Adipocyte (in vitro differentiated cells): ENCODE measurements around the gene RBP5.

Experiments used
- DNase-seq: peaks from one replicate; pipeline ENCODE4 v3.0.0-alpha.2; 2015; ENCODE audit warnings: low read depth
- H3K27me3 ChIP-seq: replicated peaks from 2 replicates; pipeline ENCODE4 v1.7.0; 2013; ENCODE audit warnings: mild to moderate bottlenecking, low read length, moderate library complexity; ENCODE audit not compliant: control insufficient read depth, insufficient read depth
- H3K36me3 ChIP-seq: 2 replicates; pipeline ENCODE4 v1.7.0; 2013; ENCODE audit warnings: low read length, mild to moderate bottlenecking, moderate library complexity; ENCODE audit not compliant: control insufficient read depth, insufficient read depth, severe bottlenecking
- H3K4me1 ChIP-seq: 2 replicates; pipeline ENCODE4 v1.7.0; 2013; ENCODE audit warnings: mild to moderate bottlenecking, low read length, moderate library complexity; ENCODE audit not compliant: control insufficient read depth, insufficient read depth
- H3K4me3 ChIP-seq: 2 replicates; pipeline ENCODE4 v1.7.0; 2013; ENCODE audit warnings: mild to moderate bottlenecking, low read length, moderate library complexity
- H3K9ac ChIP-seq: 2 replicates; pipeline ENCODE4 v1.7.0; 2013; ENCODE audit warnings: mild to moderate bottlenecking, low read length, moderate library complexity
- H3K9me3 ChIP-seq: 2 replicates; pipeline ENCODE4 v1.7.0; 2013; ENCODE audit warnings: mild to moderate bottlenecking, low read length, moderate library complexity; ENCODE audit not compliant: control insufficient read depth

The RBP5 gene, protein sequence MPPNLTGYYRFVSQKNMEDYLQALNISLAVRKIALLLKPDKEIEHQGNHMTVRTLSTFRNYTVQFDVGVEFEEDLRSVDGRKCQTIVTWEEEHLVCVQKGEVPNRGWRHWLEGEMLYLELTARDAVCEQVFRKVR

DNA sequence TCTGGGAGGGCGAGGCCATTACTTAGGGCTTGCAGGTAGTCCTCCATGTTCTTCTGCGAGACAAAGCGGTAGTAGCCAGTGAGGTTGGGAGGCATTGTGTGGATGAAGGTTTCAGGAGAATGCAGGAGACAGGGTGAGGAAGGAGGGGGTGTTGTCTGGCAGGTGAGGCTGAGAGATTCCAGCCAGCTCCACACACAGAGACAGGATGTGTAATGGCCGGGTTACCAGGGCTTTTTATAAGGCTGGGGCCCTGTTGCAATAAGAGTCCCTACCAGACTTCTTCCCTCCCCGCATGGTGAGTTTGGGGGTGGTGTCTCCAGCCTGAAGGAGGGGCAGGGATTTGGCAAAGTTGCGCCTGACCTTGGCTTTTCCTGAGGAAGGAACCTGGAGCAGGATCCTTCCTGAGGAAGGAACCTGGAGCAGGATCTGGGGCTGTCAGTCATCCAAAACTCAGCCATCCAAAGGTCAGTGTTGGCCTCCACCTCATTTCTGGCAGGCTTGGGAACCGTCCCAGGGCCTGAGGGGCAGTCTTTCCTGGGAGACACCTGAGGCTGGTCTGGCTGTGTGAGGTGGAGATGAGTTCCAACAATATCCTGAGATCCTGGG is at the start of gene RBP5:
Gene RBP5 (minus strand): TSS at position 209 of the 606 bp plus-strand sequence. CDS start 114 bp downstream, at position 95.
- H3K9ac ChIP-seq, result no peak within 1 kb of the TSS
- H3K9me3 ChIP-seq, result no peaks in the 10 kb centered on the region
- H3K4me3 ChIP-seq, result peak within 1 kb of the TSS; percentile 57
- H3K36me3 ChIP-seq, result no peaks in the 10 kb centered on the region
- DNase-seq, result no peak
- H3K27me3 ChIP-seq, result peaks cover 34% of the 10 kb centered on the region
- peaks cover 7% of the 10 kb centered on the region for H3K4me1 ChIP-seq

DNA sequence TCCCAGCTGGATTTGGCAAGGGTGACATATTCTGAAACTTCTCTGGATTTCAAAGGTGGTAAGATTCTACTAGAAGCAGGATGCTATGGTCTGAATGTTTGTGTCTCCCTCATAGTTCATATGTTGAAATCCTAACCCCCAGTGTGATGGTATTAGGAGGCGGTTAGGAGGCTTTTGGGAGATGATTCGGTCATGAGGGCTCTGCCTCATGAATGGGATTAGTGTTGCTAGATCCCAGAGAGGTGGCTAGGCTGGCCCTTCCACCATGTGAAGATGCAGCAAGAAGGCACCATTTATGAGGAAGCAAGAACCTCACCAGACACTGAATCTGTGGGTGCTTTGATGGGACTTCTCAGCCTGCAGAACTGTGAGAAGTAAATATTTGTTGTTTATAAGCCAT is 49.8 kb upstream of the RBP5 start:
- no peaks in the 10 kb centered on the region for H3K27me3 ChIP-seq
- H3K9ac ChIP-seq, result no peak overlapping the region
- no peak overlapping the region for H3K4me3 ChIP-seq
- H3K9me3 ChIP-seq, result peaks cover 4% of the 10 kb centered on the region
- no peaks in the 10 kb centered on the region for H3K4me1 ChIP-seq
- no peak for DNase-seq
- H3K36me3 ChIP-seq, result no peaks in the 10 kb centered on the region

DNA sequence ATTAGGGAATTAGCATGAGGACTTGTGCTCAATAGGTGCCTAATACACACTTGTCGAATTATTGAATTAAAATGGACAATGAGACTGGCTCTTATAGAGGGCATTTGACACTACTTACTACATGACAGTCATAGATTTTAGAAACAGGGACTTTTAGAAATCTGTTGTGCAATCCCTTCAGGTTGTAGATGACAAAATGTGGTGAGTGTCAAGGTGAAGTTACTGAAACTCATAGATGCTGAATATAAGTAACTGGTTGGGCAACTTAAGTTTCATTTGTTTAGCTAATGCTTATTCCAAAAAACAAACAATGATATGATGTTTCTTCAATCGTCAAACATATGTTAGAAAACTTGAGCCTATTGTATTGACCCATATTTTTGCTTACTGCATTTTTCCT is 47.9 kb upstream of the RBP5 start:
- Histone ChIP-seq H3K27me3 (no peaks in the 10 kb centered on the region), H3K4me3 (no peak overlapping the region), H3K36me3 (no peaks in the 10 kb centered on the region), H3K9me3 (peaks cover 19% of the 10 kb centered on the region), H3K9ac (no peak overlapping the region), H3K4me1 (no peaks in the 10 kb centered on the region)
- no peak for DNase-seq

DNA sequence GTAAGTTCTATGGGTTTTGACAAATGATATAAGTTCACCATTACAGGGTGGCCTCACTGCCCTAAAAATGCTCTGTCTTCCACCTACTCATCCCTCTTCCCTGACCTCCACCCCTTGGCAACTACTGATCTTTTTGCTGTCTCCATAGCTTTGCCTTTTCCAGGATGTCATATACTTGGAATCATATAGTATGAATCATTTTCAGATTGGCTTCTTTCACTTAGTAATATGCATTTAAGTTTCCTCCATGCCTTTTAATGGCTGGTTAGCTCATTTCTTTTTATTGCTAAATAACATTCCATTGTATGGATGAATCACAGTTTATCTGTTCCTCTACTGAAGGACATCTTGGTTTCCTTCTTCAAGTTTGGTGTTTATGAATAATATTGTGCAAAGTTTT is 46.8 kb upstream of the RBP5 start:
- no peaks in the 10 kb centered on the region for H3K27me3 ChIP-seq
- H3K4me3 ChIP-seq, result no peak overlapping the region
- peaks cover 26% of the 10 kb centered on the region for H3K9me3 ChIP-seq
- no peaks in the 10 kb centered on the region for H3K4me1 ChIP-seq
- DNase-seq, result peak; percentile 34
- H3K9ac ChIP-seq, result no peak overlapping the region
- H3K36me3 ChIP-seq, result no peaks in the 10 kb centered on the region

DNA sequence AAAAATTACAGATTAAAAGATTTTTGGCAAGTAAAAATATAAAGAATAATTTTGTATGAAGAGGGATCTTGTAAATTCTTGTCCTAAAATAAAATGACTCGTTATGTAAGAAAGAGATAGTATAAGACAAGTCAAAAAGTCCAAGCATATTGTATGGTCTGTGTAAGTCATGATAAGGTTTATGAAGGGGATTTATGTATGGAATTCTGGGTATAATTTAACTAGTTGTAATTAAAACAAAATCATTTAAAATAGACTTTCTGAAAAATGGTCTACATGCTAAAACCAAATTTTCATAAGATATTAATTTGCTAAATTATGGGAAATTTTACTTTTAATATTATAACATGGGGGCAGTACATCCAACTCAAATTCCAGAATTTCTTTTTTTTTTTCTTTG is 43.2 kb upstream of the RBP5 start:
- Histone ChIP-seq H3K36me3 (no peaks in the 10 kb centered on the region), H3K9ac (no peak overlapping the region), H3K4me1 (no peaks in the 10 kb centered on the region), H3K9me3 (peaks cover 61% of the 10 kb centered on the region), H3K4me3 (no peak overlapping the region), H3K27me3 (no peaks in the 10 kb centered on the region)
- DNase-seq, result no peak

DNA sequence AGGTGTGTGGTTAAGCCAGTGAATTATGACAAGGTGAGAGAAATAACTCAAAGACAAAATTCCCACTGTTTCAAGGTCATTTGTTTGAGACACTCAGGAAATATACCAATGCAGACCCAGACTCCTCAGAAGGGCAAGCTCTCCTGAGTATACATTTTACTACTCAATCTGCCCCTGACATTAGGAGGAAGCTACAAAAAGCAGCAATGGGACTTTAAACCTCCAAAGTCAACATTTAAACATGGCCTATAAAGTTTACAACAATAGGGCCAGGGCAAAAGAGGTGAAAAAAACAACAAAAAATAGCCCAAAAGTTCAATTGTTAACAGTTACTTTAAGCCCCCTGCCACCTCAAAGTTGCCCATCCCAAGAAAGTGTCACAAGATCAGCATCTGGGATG is 41.3 kb upstream of the RBP5 start:
- H3K4me3 ChIP-seq, result no peak overlapping the region

DNA sequence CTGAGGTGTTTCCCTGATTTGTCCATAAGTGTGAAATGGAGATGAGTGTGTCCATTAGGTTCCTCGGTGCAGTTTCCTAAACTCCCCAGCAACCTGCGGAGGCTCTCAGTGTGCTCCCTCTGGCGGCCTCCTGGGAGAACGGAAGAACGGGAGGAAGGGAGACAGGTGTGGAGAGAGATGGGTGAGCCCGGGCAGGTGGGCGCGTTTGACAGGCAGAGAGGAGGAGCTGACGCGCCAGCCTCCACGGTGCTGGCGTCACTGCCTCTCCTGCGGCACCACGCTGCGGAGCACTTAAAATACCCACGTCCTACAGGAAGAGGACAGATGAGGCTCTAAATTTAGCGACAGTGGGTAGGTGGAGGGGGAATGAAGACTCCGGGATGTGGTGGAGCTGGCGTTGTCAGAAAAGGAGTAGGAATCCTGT is 34.0 kb upstream of the RBP5 start:
- Histone ChIP-seq H3K36me3 (no peaks in the 10 kb centered on the region), H3K27me3 (peaks cover 24% of the 10 kb centered on the region), H3K9ac (no peak overlapping the region), H3K4me3 (no peak overlapping the region), H3K9me3 (peaks cover 17% of the 10 kb centered on the region), H3K4me1 (peaks cover 28% of the 10 kb centered on the region)
- peak; percentile 43 for DNase-seq

More for the DNA sequence above, 41.3 kb upstream of the RBP5 start:
- Histone ChIP-seq H3K4me1 (no peaks in the 10 kb centered on the region), H3K9me3 (peaks cover 67% of the 10 kb centered on the region), H3K36me3 (no peaks in the 10 kb centered on the region), H3K27me3 (peaks cover 5% of the 10 kb centered on the region), H3K9ac (no peak overlapping the region)
- DNase-seq, result no peak

DNA sequence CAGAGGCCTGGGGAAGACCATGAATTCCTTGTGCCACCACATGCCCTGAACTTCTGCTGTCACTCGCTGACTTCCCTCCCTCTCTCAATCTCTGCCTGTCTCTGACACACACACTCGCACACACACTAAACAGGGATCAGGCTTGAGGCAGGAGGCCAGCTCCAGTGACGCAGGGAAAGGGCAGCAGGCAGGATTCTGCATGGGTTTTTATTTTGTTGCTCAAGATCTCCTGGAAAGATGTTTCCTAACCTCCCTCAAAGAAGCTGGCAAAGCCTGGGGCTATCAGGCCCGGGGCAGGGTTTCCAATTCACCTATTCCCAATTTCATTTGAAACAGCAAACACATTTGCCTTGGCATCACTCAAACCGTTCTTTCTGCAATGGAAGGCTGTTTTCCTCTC is 33.1 kb upstream of the RBP5 start:
- Histone ChIP-seq H3K9ac (no peak overlapping the region), H3K4me3 (no peak overlapping the region), H3K9me3 (peaks cover 10% of the 10 kb centered on the region), H3K4me1 (peaks cover 28% of the 10 kb centered on the region), H3K27me3 (peaks cover 24% of the 10 kb centered on the region), H3K36me3 (no peaks in the 10 kb centered on the region)
- DNase-seq, result peak; percentile 90

DNA sequence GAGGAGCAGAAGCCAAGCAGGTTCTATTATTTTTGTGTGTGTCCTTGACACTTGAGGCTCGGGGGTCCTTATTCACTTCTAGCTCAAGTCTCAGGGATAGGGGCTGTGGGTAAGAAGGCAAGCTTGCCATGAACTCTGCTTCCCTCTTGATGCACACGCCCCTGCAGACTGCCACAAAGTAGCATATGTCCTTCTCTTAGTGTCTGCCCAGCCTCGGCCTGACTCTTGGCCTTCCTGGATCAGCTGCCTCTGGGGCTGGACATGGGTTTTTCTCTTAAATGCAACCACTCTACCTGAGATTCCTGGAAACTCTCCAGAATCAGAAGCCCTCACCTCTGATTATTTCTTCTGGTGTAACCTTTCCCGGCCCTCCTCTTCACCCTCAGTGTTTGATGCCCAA is 32.6 kb upstream of the RBP5 start:
- Histone ChIP-seq H3K27me3 (peaks cover 24% of the 10 kb centered on the region), H3K4me1 (peaks cover 28% of the 10 kb centered on the region), H3K9ac (no peak overlapping the region), H3K36me3 (no peaks in the 10 kb centered on the region), H3K9me3 (peaks cover 5% of the 10 kb centered on the region), H3K4me3 (no peak overlapping the region)
- no peak for DNase-seq

DNA sequence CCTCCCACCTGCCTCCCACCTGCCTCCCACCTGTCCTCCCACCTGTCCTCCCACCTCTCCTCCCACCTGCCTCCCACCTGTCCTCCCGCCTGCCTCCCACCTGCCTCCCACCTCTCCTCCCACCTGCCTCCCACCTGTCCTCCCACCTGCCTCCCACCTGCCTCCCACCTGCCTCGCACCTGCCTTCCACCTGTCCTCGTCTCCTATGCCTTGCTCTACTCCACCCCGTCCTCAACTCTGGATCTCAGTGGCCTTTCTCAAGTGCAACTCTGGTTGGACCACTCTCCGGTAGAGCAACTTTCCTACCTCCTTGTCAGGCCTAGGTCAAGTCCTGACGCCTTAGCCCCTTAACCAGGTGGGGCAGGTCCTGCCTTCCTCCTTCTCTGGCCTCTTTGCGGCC is 31.5 kb upstream of the RBP5 start:
- Histone ChIP-seq H3K27me3 (peaks cover 22% of the 10 kb centered on the region), H3K4me3 (no peak overlapping the region), H3K36me3 (no peaks in the 10 kb centered on the region), H3K9me3 (peaks cover under 1% of the 10 kb centered on the region), H3K9ac (no peak overlapping the region), H3K4me1 (peaks cover 33% of the 10 kb centered on the region)
- DNase-seq, result no peak

DNA sequence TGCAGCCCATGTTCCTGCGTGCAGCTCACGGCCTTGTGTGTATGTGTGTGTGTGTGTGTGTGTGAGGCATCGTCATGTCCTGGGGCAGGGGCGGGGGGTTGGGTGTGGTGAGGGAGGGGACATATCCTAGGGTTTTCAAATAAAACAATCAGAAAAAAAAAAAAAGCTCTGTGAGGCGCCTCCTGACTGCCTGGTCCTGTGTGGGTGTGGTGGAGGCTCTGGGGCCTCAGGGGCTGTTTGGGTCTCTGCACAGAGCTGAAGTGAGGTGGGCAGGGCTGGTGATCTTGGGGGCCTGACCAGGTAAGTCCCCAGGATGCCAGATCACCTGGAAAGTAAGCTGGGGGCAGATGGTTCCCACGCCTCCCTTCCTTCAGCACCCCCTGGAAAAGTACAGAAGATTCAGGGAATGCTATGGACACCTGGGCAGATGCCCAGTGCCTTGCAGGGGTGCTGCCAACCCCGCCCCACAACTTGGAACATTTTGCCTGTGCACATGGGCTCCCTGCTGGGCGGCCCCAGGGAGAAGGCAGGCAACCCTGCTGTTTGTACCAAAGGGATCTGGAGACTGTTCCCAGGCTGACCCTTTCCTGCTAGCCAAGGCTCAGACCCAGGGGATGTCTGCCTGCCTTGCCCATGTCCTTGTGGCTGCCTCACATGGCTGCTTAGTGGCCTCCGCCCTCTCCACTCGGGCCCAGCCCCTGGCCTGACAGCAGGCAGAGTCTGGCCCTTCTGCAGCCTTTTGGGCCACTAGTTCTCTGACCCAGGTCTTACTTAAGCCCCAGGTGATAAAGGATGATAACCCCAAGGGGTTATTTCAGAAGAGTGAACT is 30.3 kb upstream of the RBP5 start:
- H3K36me3 ChIP-seq, result peaks cover 8% of the 10 kb centered on the region
- H3K4me1 ChIP-seq, result peaks cover 37% of the 10 kb centered on the region
- no peak overlapping the region for H3K4me3 ChIP-seq

More for the DNA sequence above, 30.3 kb upstream of the RBP5 start:
- no peak for DNase-seq
- Histone ChIP-seq H3K9me3 (no peaks in the 10 kb centered on the region), H3K27me3 (peaks cover 14% of the 10 kb centered on the region), H3K9ac (no peak overlapping the region)
